HCT116 (cell line): ENCODE measurements around the gene MLLT3. TPM values are rescaled to one million over a fixed set of nuclear protein-coding genes. Genes with fewer than 3 reads are reported as not detected.

Source experiments
- ATAC-seq: fragments of 200-7000 bp; cut with Tn5 transposase; 2 replicates; pipeline ENCODE4 v1.9.1; 2020; ENCODE audit warnings: mild to moderate bottlenecking, moderate library complexity
- BruUV-seq: library from RNA; stranded (reverse); fragments of 400-500 nt; replicated peaks from 2 replicates; lab custom pipeline; 2021; lab: Mats Ljungman, UMichigan
- CTCF ChIA-PET: fragments of 300-600 bp; sonication (Branson Sonifier 250); formaldehyde crosslinking; loops from one replicate; lab custom pipeline; 2021; ENCODE audit warnings: antibody characterized with exemption; lab: Charles Lee
- POLR2A ChIA-PET: fragments of 300-600, 350-600 bp; sonication (Branson Sonifier 250); formaldehyde crosslinking; loops from one replicate; lab custom pipeline; 2021; ENCODE audit warnings: antibody characterized with exemption; lab: Charles Lee
- RAD21 ChIA-PET, 2 experiments: fragments of 300-600 bp; sonication (Branson Sonifier 250); formaldehyde crosslinking; loops; one replicate each; lab custom pipeline; 2023; ENCODE audit warnings: low total read pairs in 2 of 2; ENCODE audit not compliant: uncharacterized antibody in 2 of 2, unreplicated experiment in 2 of 2, low non-redundant PET in 1 of 2; lab: Charles Lee
- DNase-seq: peaks from one replicate; pipeline ENCODE4 v3.0.0-alpha.2; 2010; ENCODE audit warnings: low read depth, low spot score
- H2AFZ ChIP-seq: fragments of 200-600 bp; shearing (Covaris generic), sonication (generic); 2 replicates; pipeline ENCODE4 v1.6.1; 2017; ENCODE audit warnings: low read depth, mixed run types, mixed read lengths, antibody characterized with exemption, low read length; ENCODE audit not compliant: poor library complexity, severe bottlenecking
- H3K27ac ChIP-seq: 2 replicates; pipeline ENCODE4 v1.5.1; 2012; ENCODE audit warnings: low read depth, low read length
- H3K27me3 ChIP-seq: fragments of 200-600 bp; sonication (generic); 2 replicates; pipeline ENCODE4 v1.6.1; 2016; ENCODE audit warnings: mixed run types, low read length, mixed read lengths; ENCODE audit not compliant: insufficient read depth
- H3K36me3 ChIP-seq, 2 experiments: fragments of 200-500 bp in 1 of 2; fragments of 200-600 bp in 1 of 2; sonication (Bioruptor generic) in 1 of 2; sonication (generic) in 1 of 2; 2 replicates each; pipeline versions ENCODE4 v1.5.1 to v1.6.1; 2014 to 2016; ENCODE audit warnings: low read length in 2 of 2, inconsistent platforms in 1 of 2, mixed read lengths in 1 of 2, mixed run types in 1 of 2; ENCODE audit not compliant: insufficient read depth in 2 of 2, control insufficient read depth in 1 of 2
- H3K4me1 ChIP-seq, 2 experiments: fragments of 200-600 bp in 1 of 2; sonication (generic) in 1 of 2; 2 replicates each; pipeline versions ENCODE4 v1.5.1 to v1.6.1; 2012 to 2017; ENCODE audit warnings: low read length in 2 of 2, inconsistent platforms in 1 of 2, mild to moderate bottlenecking in 1 of 2, mixed read lengths in 1 of 2, mixed run types in 1 of 2, moderate library complexity in 1 of 2; ENCODE audit not compliant: insufficient read depth in 2 of 2, control insufficient read depth in 1 of 2
- H3K4me2 ChIP-seq: fragments of 200-600 bp; sonication (generic); 2 replicates; pipeline ENCODE4 v1.6.1; 2017; ENCODE audit warnings: mixed run types, low read length, mixed read lengths
- H3K4me3 ChIP-seq, 2 experiments: fragments of 200-600 bp in 1 of 2; sonication (generic) in 1 of 2; replicated peaks in 1 of 2; 2 replicates each; pipeline ENCODE4 v1.5.1; 2011 to 2016; ENCODE audit warnings: low read length in 2 of 2, control low read depth in 1 of 2, low read depth in 1 of 2, mild to moderate bottlenecking in 1 of 2, mixed read lengths in 1 of 2, mixed run types in 1 of 2
- H3K79me2 ChIP-seq: fragments of 200-600 bp; sonication (generic); 2 replicates; pipeline ENCODE4 v1.6.1; 2017; ENCODE audit warnings: mild to moderate bottlenecking, mixed run types, low read length, moderate library complexity, mixed read lengths; ENCODE audit not compliant: insufficient read depth
- H3K9ac ChIP-seq: fragments of 200-600 bp; sonication (generic); 2 replicates; pipeline ENCODE4 v1.6.1; 2016; ENCODE audit warnings: low read length, mixed read lengths
- H3K9me2 ChIP-seq: fragments of 200-600 bp; sonication (generic), shearing (Covaris generic); 2 replicates; pipeline ENCODE4 v1.6.1; 2017; ENCODE audit warnings: mixed run types, mild to moderate bottlenecking, moderate library complexity; ENCODE audit not compliant: insufficient read depth
- H3K9me3 ChIP-seq, 2 experiments: fragments of 200-500 bp in 1 of 2; fragments of 200-600 bp in 1 of 2; sonication (Bioruptor generic) in 1 of 2; sonication (generic) in 1 of 2; 2 replicates each; pipeline ENCODE4 v1.6.1; 2014 to 2017; ENCODE audit warnings: low read length in 2 of 2, mixed read lengths in 2 of 2, inconsistent platforms in 1 of 2, low read depth in 1 of 2, mild to moderate bottlenecking in 1 of 2, mixed run types in 1 of 2, moderate library complexity in 1 of 2; ENCODE audit not compliant: control insufficient read depth in 1 of 2, insufficient read depth in 1 of 2
- H4K20me1 ChIP-seq: fragments of 200-600 bp; sonication (generic), shearing (Covaris generic); 2 replicates; pipeline ENCODE4 v1.6.1; 2017; ENCODE audit warnings: mixed run types, mild to moderate bottlenecking, moderate library complexity; ENCODE audit not compliant: insufficient read depth
- ELF1 ChIP-seq: IDR thresholded peaks from 2 replicates; pipeline ENCODE4 v1.6.1; 2012; ENCODE audit warnings: low read depth, borderline replicate concordance
- EZH2 ChIP-seq: fragments of 200-600 bp; sonication (generic); IDR thresholded peaks from 2 replicates; pipeline ENCODE4 v1.6.1; 2017; ENCODE audit warnings: antibody characterized with exemption, mixed run types
- JUND ChIP-seq: IDR thresholded peaks from 2 replicates; pipeline ENCODE4 v1.6.1; 2012
- MAX ChIP-seq: IDR thresholded peaks from 2 replicates; pipeline ENCODE4 v1.6.1; 2012
- POLR2A ChIP-seq: IDR thresholded peaks from 2 replicates; pipeline ENCODE4 v1.7.0; 2011; ENCODE audit warnings: borderline replicate concordance; ENCODE audit not compliant: insufficient read depth, insufficient read length; ENCODE audit errors: extremely low read depth
- REST ChIP-seq: IDR thresholded peaks from 2 replicates; pipeline ENCODE4 v1.6.1; 2012; ENCODE audit warnings: low read depth
- SIN3A ChIP-seq: IDR thresholded peaks from 2 replicates; pipeline ENCODE4 v1.6.1; 2012; ENCODE audit warnings: low read depth
- SP1 ChIP-seq: IDR thresholded peaks from 2 replicates; pipeline ENCODE4 v1.6.1; 2012; ENCODE audit warnings: low read depth
- SRF ChIP-seq: IDR thresholded peaks from 2 replicates; pipeline ENCODE4 v1.6.1; 2012; ENCODE audit warnings: low read depth
- TCF7L2 ChIP-seq: IDR thresholded peaks from 2 replicates; pipeline ENCODE4 v1.7.0; 2011; ENCODE audit warnings: borderline replicate concordance, inconsistent platforms; ENCODE audit not compliant: insufficient read depth, insufficient read length; ENCODE audit errors: extremely low read depth
- YY1 ChIP-seq: IDR thresholded peaks from 2 replicates; pipeline ENCODE4 v1.6.1; 2011; ENCODE audit warnings: low read length, low read depth, moderate library complexity, mild to moderate bottlenecking; ENCODE audit not compliant: insufficient replicate concordance; ENCODE audit errors: extremely low read depth
- ZBTB33 ChIP-seq: IDR thresholded peaks from 2 replicates; pipeline ENCODE4 v1.6.1; 2011; ENCODE audit warnings: mild to moderate bottlenecking, low read length, moderate library complexity; ENCODE audit not compliant: insufficient replicate concordance; ENCODE audit errors: extremely low read depth
- ZFX ChIP-seq: fragments of 450-650 bp; IDR thresholded peaks from 2 replicates; pipeline ENCODE4 v1.6.1; 2017
- ZNF274 ChIP-seq: fragments of 200-500 bp; sonication (Bioruptor generic); IDR thresholded peaks from 2 replicates; pipeline ENCODE4 v1.6.1; 2014; ENCODE audit warnings: mild to moderate bottlenecking, low read depth, low read length, inconsistent platforms
- intact Hi-C: fragments of 100-400 bp; cut with micrococcal nuclease; formaldehyde crosslinking; loops from 2 replicates; pipeline ENCODE4 v1.10.0; 2022
- total RNA-seq: library from RNA; stranded (reverse); gene quantifications from one replicate; pipeline ENCODE4 v1.2.1, GENCODE V29; 2021; ENCODE audit not compliant: unreplicated experiment

The MLLT3 gene
- total RNA-seq, 1 experiment from 2014 or later, result 4.3 TPM

- BruUV-seq, result no TSS peak
- no peak overlapping the region for H2AFZ ChIP-seq
- no peaks in the 10 kb centered on the region for H3K79me2 ChIP-seq
- no peak overlapping the region for H3K4me2 ChIP-seq
- no peak for TF ChIP-seq TCF7L2
- TF ChIP-seq MAX, result no peak
- TF ChIP-seq EZH2, result no peak
- TF ChIP-seq, all 23 proteins: peak for 0
- Histone ChIP-seq H3K27me3 (peaks cover 5% of the 10 kb centered on the region; the same call in 1 of the 2 replicates), H3K36me3 (no peaks in the 10 kb centered on the region), H3K27ac (no peak overlapping the region), H3K9me3 (no peaks in the 10 kb centered on the region), H3K9ac (no peak overlapping the region), H4K20me1 (no peaks in the 10 kb centered on the region), H3K4me1 (no peaks in the 10 kb centered on the region), H3K4me3 (no peak overlapping the region), H3K9me2 (no peaks in the 10 kb centered on the region)
- POLR2A ChIA-PET, result no interaction called here
- RAD21 ChIA-PET, result no interaction called here
- no peak for DNase-seq
- intact Hi-C loops, result no loop called here
- ATAC-seq, result no peak
- CTCF ChIA-PET, result no interaction called here
Observed at GRCh38 chr9:20361656-20362570, 260.4 kb downstream of the MLLT3 start.

- POLR2A ChIA-PET, result no interaction called here
- CTCF ChIA-PET, result no interaction called here
- Histone ChIP-seq H3K4me3 (no peak overlapping the region), H3K36me3 (no peaks in the 10 kb centered on the region), H3K27ac (no peak overlapping the region), H3K79me2 (no peaks in the 10 kb centered on the region), H3K4me2 (no peak overlapping the region), H2AFZ (no peak overlapping the region), H4K20me1 (no peaks in the 10 kb centered on the region), H3K27me3 (peaks cover 5% of the 10 kb centered on the region; the same call in 1 of the 2 replicates), H3K4me1 (no peaks in the 10 kb centered on the region), H3K9ac (no peak overlapping the region), H3K9me2 (no peaks in the 10 kb centered on the region), H3K9me3 (no peaks in the 10 kb centered on the region)
- RAD21 ChIA-PET, result no interaction called here
- intact Hi-C loops, result no loop called here
- DNase-seq (no peak), ATAC-seq (no peak)
- no TSS peak for BruUV-seq
- TF ChIP-seq ZNF274 (no peak), JUND (no peak), TCF7L2 (no peak), POLR2A (no peak), SP1 (no peak), SIN3A (no peak), EZH2 (no peak), YY1 (no peak), ELF1 (no peak), ZBTB33 (no peak), SRF (no peak), ZFX (no peak), REST (no peak)
Observed at GRCh38 chr9:20361229-20361628, 261.1 kb downstream of the MLLT3 start.
